Right lobe of liver (tissue), 4 donors: ENCODE data around the gene C15orf62.

Experiments
- POLR2A ChIP-seq: fragments of 450-650 bp; IDR thresholded peaks from one replicate; pipeline ENCODE4 v1.6.1; 2017; ENCODE audit warnings: antibody characterized with exemption, mild to moderate bottlenecking
- TF ChIP-seq, protein P1 (sequence below), 4 donors: fragments of 200-600 bp in 3 of 4; fragments of 450-650 bp in 1 of 4; IDR thresholded peaks; one replicate each; pipeline versions ENCODE4 v1.5.1 to v1.8.0; 2016 to 2022; ENCODE audit warnings: antibody characterized with exemption in 4 of 4, mild to moderate bottlenecking in 2 of 4
- donor health status: DM: no; HTN: no; CAD: no.
- donor health status: DM: no; HTN: no; CAD: no.
- donor health status: DM: no; HTN: yes; CAD: no.

DNA sequence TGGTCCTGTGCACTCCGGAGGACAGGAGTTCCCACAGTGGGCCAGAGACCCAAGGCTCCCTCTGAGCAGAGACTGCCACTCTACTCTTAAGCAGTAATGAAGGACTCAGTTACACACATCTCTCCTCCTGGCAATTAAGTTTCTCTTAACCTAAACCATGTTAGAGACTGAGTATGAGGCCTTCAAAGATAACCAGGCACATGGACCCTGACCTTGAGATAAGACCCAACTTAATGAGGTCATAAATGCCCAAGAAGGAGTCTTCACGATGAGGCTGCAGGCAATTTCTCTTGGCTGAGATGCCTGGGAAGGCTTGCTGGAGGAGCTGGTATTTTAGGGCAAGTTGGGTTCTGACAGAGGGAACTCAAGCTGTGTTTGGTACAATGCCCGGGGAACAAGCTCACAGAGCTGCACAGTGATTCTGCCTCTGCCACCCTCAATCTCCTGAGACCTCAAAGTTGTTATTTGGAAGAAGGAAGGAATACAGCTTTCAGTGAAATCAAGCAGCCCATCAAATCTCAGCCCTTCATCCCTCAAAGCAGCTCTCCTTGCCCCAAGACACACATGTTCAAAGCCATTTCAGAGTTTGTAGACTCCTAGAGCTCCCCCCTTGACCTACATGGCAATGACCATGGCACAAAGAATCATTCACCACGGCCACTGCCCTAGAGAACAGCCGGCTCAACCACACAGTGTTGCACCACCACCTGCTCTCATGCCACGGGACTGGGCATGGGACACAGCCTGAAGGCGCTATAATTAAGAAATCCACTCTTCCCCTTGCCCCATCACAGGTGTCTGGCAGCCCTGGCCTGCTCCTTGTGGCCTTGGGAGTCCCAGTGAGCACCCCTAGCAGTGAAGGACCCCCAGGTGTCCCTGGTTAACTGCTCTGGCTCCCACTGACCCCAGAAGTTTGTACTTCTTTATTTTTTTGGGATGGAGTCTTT is 21.8 kb upstream of the C15orf62 start:
- TF ChIP-seq, protein P1, sequence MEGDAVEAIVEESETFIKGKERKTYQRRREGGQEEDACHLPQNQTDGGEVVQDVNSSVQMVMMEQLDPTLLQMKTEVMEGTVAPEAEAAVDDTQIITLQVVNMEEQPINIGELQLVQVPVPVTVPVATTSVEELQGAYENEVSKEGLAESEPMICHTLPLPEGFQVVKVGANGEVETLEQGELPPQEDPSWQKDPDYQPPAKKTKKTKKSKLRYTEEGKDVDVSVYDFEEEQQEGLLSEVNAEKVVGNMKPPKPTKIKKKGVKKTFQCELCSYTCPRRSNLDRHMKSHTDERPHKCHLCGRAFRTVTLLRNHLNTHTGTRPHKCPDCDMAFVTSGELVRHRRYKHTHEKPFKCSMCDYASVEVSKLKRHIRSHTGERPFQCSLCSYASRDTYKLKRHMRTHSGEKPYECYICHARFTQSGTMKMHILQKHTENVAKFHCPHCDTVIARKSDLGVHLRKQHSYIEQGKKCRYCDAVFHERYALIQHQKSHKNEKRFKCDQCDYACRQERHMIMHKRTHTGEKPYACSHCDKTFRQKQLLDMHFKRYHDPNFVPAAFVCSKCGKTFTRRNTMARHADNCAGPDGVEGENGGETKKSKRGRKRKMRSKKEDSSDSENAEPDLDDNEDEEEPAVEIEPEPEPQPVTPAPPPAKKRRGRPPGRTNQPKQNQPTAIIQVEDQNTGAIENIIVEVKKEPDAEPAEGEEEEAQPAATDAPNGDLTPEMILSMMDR (IDR thresholded peaks at IDR 0.05), result no peak
- TF ChIP-seq POLR2A, result no peak
